ENCODE results near the gene RNPEP. TPM values are rescaled to one million over a fixed set of nuclear protein-coding genes. Genes with fewer than 3 reads are reported as not detected.

The RNPEP gene
- total and polyA plus RNA-seq, 2 of the 13 experiments (the other 11 are each of a cell fraction or from before 2014, with no cell fraction given): 20.6 to 38.4 TPM

- TF ChIP-seq ZNF12 (CRISPR knock-in tag; IDR thresholded peaks at IDR 0.05) (no peak), ZNF530 (CRISPR knock-in tag; IDR thresholded peaks at IDR 0.05; ENCODE audit: low read depth) (no peak), ZNF296 (CRISPR knock-in tag; conservative IDR thresholded peaks at IDR 0.05) (no peak), GMEB2 (CRISPR knock-in tag; IDR thresholded peaks at IDR 0.05; ENCODE audit: low read depth) (no peak), KDM3A (CRISPR knock-in tag; IDR thresholded peaks at IDR 0.05; ENCODE audit: low read depth) (0 out of 2 replicates have a peak, but pooled peaks have one; percentile 4), RCOR2 (CRISPR knock-in tag; IDR thresholded peaks at IDR 0.05) (no peak), HNRNPL (IDR thresholded peaks at IDR 0.05; ENCODE audit: low read depth, low read length) (peak; percentile 87), ISX (CRISPR knock-in tag; conservative IDR thresholded peaks at IDR 0.05) (no peak), ZNF724P (CRISPR knock-in tag; IDR thresholded peaks at IDR 0.05; ENCODE audit: borderline replicate concordance) (no peak), SALL1 (CRISPR knock-in tag; IDR thresholded peaks at IDR 0.05) (0 out of 2 replicates have a peak, but pooled peaks have one; percentile 4), MLX (CRISPR knock-in tag; IDR thresholded peaks at IDR 0.05) (no peak), ZNF281 (CRISPR knock-in tag; IDR thresholded peaks at IDR 0.05; ENCODE audit: borderline replicate concordance) (peak; percentile 65; the same call in 1 of the 2 replicates), ZNF546 (CRISPR knock-in tag; conservative IDR thresholded peaks at IDR 0.05) (no peak), ZNF605 (CRISPR knock-in tag; IDR thresholded peaks at IDR 0.05) (no peak), ZMYM2 (CRISPR knock-in tag; IDR thresholded peaks at IDR 0.05) (no peak), MBNL3 (CRISPR knock-in tag; conservative IDR thresholded peaks at IDR 0.05) (no peak), ZBTB14 (CRISPR knock-in tag; IDR thresholded peaks at IDR 0.05) (no peak), AGO1 (IDR thresholded peaks at IDR 0.05; ENCODE audit: low read depth, low read length, poor library complexity, severe bottlenecking) (peak; percentile 84), TSC22D2 (CRISPR knock-in tag; IDR thresholded peaks at IDR 0.05; ENCODE audit: borderline replicate concordance) (no peak), ETS1 (CRISPR knock-in tag; IDR thresholded peaks at IDR 0.05) (no peak), SRSF1 (optimal IDR thresholded peaks at IDR 0.05; ENCODE audit: low read depth, low read length) (no peak)
Observed at GRCh38 chr1:202017749-202018467, 35.5 kb downstream of the RNPEP start (continued).

All from HepG2 (cell line).